Hematopoietic multipotent progenitor cell (in vitro differentiated cells): ENCODE data around the gene PRPF8. TPM values are rescaled to one million over a fixed set of nuclear protein-coding genes. Genes with fewer than 3 reads are reported as not detected.

Source experiments
- DNase-seq, 3 donors: peaks; one replicate each; pipeline ENCODE4 v3.0.0-alpha.2; 2011 to 2015; ENCODE audit warnings: low read depth in 2 of 3, low spot score in 2 of 3
- small RNA-seq: library from RNA; depleted of rRNA; stranded (forward); fragments of <200 nt; gene quantifications from one replicate; pipeline ENCODE3, GENCODE V24; 2012
- total RNA-seq: library from RNA; depleted of rRNA; stranded (reverse); fragments of >200 nt; gene quantifications from one replicate; pipeline ENCODE4 v1.2.3, GENCODE V29; 2012

Gene PRPF8
- total RNA-seq, 1 donor = 241 TPM

GRCh38 chr17:1604831-1605528 lies 79.7 kb downstream of the PRPF8 start:
- peak in 2 of 3 donors; percentile 40 to 46 for DNase-seq

DNA sequence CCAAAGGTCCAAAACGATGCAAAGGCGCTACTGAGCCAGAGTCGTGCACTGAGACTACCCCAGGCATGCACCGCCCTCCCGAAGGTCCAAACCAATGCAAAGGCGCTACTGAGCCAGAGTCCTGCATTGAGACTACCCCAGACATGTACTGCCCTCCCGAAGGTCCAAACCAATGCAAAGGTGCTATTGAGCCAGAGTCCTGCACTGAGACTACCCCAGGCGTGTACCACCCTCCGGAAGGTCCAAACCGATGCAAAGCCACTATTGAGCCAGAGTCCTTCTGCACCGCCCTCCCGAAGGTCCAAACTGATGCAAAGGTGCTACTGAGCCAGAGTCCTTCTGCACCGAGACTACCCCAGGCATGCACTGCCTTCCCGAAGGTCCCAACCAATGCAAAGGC lies 83.1 kb downstream of the PRPF8 start:
- no peak for DNase-seq

Small RNA genes within 50 kb of the gene (small RNA-seq; reads per million reads assigned to genes)
- gene RN7SL105P = not detected

Other genes starting within 250 kb of the PRPF8 start
- gene CRK, start 228.6 kb downstream of the PRPF8 start, total RNA-seq = 24.5 TPM
- gene MYO1C, start 192.2 kb downstream of the PRPF8 start, total RNA-seq = 4.0 TPM
- 58.2 TPM for gene INPP5K, start 168.3 kb downstream of the PRPF8 start, total RNA-seq
- 10.8 TPM for gene PITPNA, start 122.1 kb downstream of the PRPF8 start, total RNA-seq
- gene SLC43A2, start 56.0 kb downstream of the PRPF8 start, total RNA-seq = 39.6 TPM
- gene SCARF1, start 39.1 kb downstream of the PRPF8 start, total RNA-seq = 60.3 TPM
- 18.9 TPM for gene RILP, start 35.0 kb downstream of the PRPF8 start, total RNA-seq
- 0.54 TPM for gene TLCD2, start 25.5 kb upstream of the PRPF8 start, total RNA-seq
- gene WDR81, start 39.8 kb upstream of the PRPF8 start, total RNA-seq = 59.0 TPM
- 4.6 TPM for gene SERPINF2, start 58.0 kb upstream of the PRPF8 start, total RNA-seq
- gene SERPINF1, start 77.2 kb upstream of the PRPF8 start, total RNA-seq = 1.1 TPM
- gene SMYD4, start 145.0 kb upstream of the PRPF8 start, total RNA-seq = 14.8 TPM
- gene RPA1, start 145.1 kb upstream of the PRPF8 start, total RNA-seq = 18.6 TPM